GM12878 (cell line): ENCODE measurements around the gene PLA2G2C. TPM values are rescaled to one million over a fixed set of nuclear protein-coding genes. Genes with fewer than 3 reads are reported as not detected.

ENCODE experiments used
- ATAC-seq: fragments of 200-7000 bp; cut with Tn5 transposase; 3 replicates; pipeline ENCODE4 v1.9.1; 2020; ENCODE audit warnings: mild to moderate bottlenecking, moderate library complexity
- BruUV-seq: library from RNA; stranded (reverse); fragments of 400-500 nt; replicated peaks from 2 replicates; lab custom pipeline; 2021; lab: Mats Ljungman, UMichigan
- CTCF ChIA-PET: fragments of 300-600 bp; sonication (Branson Sonifier 250); formaldehyde crosslinking; extraction: SDS; loops from one replicate; lab custom pipeline; 2021; ENCODE audit warnings: inconsistent platforms; lab: Yijun Ruan, JAX
- POLR2A ChIA-PET: fragments of 350-600 bp; formaldehyde crosslinking; extraction: SDS; loops from one replicate; lab custom pipeline; 2021; ENCODE audit warnings: inconsistent platforms; lab: Charles Lee
- RAD21 ChIA-PET: fragments of 300-600 bp; sonication (Branson Sonifier 250); formaldehyde crosslinking; loops from one replicate; lab custom pipeline; 2023; ENCODE audit warnings: antibody characterized with exemption; ENCODE audit not compliant: unreplicated experiment; lab: Charles Lee
- SMC1A ChIA-PET: fragments of 300-600 bp; sonication (Branson Sonifier 250); formaldehyde crosslinking; loops from one replicate; lab custom pipeline; 2023; ENCODE audit not compliant: unreplicated experiment, uncharacterized antibody; lab: Charles Lee
- DNase-seq: peaks from one replicate; pipeline ENCODE4 v3.0.0-alpha.2; 2011; ENCODE audit warnings: low read depth, low spot score
- FAIRE-seq: peaks from 3 replicates; lab custom pipeline; 2011; peaks lifted over from hg19 to GRCh38; lab: Jason Lieb, UNC
- H2AFZ ChIP-seq: 2 replicates; pipeline ENCODE4 v1.6.0; 2011; ENCODE audit warnings: low read depth, low read length, control low read depth; ENCODE audit not compliant: control insufficient read depth
- H3K27ac ChIP-seq: 2 replicates; pipeline ENCODE4 v1.5.1; 2011; ENCODE audit warnings: control low read depth; ENCODE audit not compliant: control insufficient read depth, insufficient read depth
- H3K27me3 ChIP-seq, 2 experiments: replicated peaks in 1 of 2; 2 replicates each; pipeline versions ENCODE4 v1.6.0 to v1.6.1; 2011; ENCODE audit warnings: low read length in 1 of 2; ENCODE audit not compliant: control insufficient read depth in 2 of 2, insufficient read depth in 2 of 2
- H3K36me3 ChIP-seq, 2 experiments: 2 replicates each; pipeline ENCODE4 v1.5.1; 2011; ENCODE audit warnings: low read length in 1 of 2; ENCODE audit not compliant: control insufficient read depth in 2 of 2, insufficient read depth in 2 of 2
- H3K4me1 ChIP-seq: 2 replicates; pipeline ENCODE4 v1.6.1; 2011; ENCODE audit warnings: mild to moderate bottlenecking, low read length, moderate library complexity, mixed read lengths; ENCODE audit not compliant: control insufficient read depth, insufficient read depth
- H3K4me2 ChIP-seq: 2 replicates; pipeline ENCODE4 v1.6.0; 2011; ENCODE audit warnings: control low read depth; ENCODE audit not compliant: control insufficient read depth, insufficient read depth
- H3K4me3 ChIP-seq: fragments of 200-600 bp; sonication (generic); 2 replicates; pipeline ENCODE4 v1.5.1; 2016
- H3K79me2 ChIP-seq: 2 replicates; pipeline ENCODE4 v1.6.0; 2011; ENCODE audit warnings: low read length; ENCODE audit not compliant: control insufficient read depth, insufficient read depth
- H3K9ac ChIP-seq: 2 replicates; pipeline ENCODE4 v1.8.0; 2011; ENCODE audit warnings: low read length, control low read depth, mixed read lengths; ENCODE audit not compliant: control insufficient read depth, insufficient read depth
- H3K9me3 ChIP-seq: replicated peaks from 3 replicates; pipeline ENCODE4 v1.5.1; 2011; ENCODE audit warnings: mild to moderate bottlenecking, low read length; ENCODE audit not compliant: control insufficient read depth, insufficient read depth
- H4K20me1 ChIP-seq: 2 replicates; pipeline ENCODE4 v1.6.0; 2011; ENCODE audit not compliant: control insufficient read depth, insufficient read depth
- CEBPB ChIP-seq, 2 experiments: fragments of 150-350 bp in 1 of 2; IDR thresholded peaks; 2 replicates each; pipeline ENCODE4 v1.6.1; 2012 to 2014; ENCODE audit warnings: low read depth in 2 of 2, low read length in 2 of 2, borderline replicate concordance in 1 of 2, inconsistent platforms in 1 of 2
- EGR1 ChIP-seq, 2 experiments: IDR thresholded peaks; 1 replicate in 1 of 2; 2 replicates in 1 of 2; pipeline ENCODE4 v1.6.1; 2011 to 2012; ENCODE audit warnings: low read depth in 2 of 2, low read length in 2 of 2, borderline replicate concordance in 1 of 2, mild to moderate bottlenecking in 1 of 2, moderate library complexity in 1 of 2
- EP300 ChIP-seq, 2 experiments: fragments of 150-350 bp in 1 of 2; IDR thresholded peaks; 2 replicates each; pipeline ENCODE4 v1.6.1; 2011 to 2012; ENCODE audit warnings: low read depth in 2 of 2, low read length in 2 of 2, borderline replicate concordance in 1 of 2, improper control_type of control experiment in 1 of 2, inconsistent platforms in 1 of 2; ENCODE audit not compliant: control insufficient read depth in 1 of 2
- FOXM1 ChIP-seq: IDR thresholded peaks from 2 replicates; pipeline ENCODE4 v1.6.1; 2012; ENCODE audit warnings: low read depth, mild to moderate bottlenecking, inconsistent platforms, low read length, moderate library complexity
- IKZF1 ChIP-seq: fragments of 450-650 bp; conservative IDR thresholded peaks from 2 replicates; pipeline ENCODE4 v1.6.1; 2017; ENCODE audit warnings: antibody characterized with exemption, mild to moderate bottlenecking
- KLF5 ChIP-seq: fragments of 450-650 bp; IDR thresholded peaks from 2 replicates; pipeline ENCODE4 v1.6.1; 2014; ENCODE audit warnings: mild to moderate bottlenecking; ENCODE audit not compliant: partially characterized antibody
- MYB ChIP-seq: fragments of 150-350 bp; IDR thresholded peaks from 2 replicates; pipeline ENCODE4 v1.6.1; 2014; ENCODE audit warnings: mild to moderate bottlenecking, low read depth, low read length, borderline replicate concordance
- NFIC ChIP-seq: IDR thresholded peaks from 2 replicates; pipeline ENCODE4 v1.6.1; 2012; ENCODE audit warnings: low read depth, mild to moderate bottlenecking, inconsistent platforms, low read length, moderate library complexity
- NFYA ChIP-seq: IDR thresholded peaks from 2 replicates; pipeline ENCODE4 v1.6.1; 2011; ENCODE audit warnings: low read depth, mild to moderate bottlenecking, low read length, improper control_type of control experiment, borderline replicate concordance
- NR2C2 ChIP-seq: IDR thresholded peaks from 2 replicates; pipeline ENCODE4 v1.6.1; 2011; ENCODE audit warnings: borderline replicate concordance, low read depth; ENCODE audit not compliant: control insufficient read depth, insufficient read length
- PBX3 ChIP-seq: IDR thresholded peaks from 2 replicates; pipeline ENCODE4 v1.6.1; 2011; ENCODE audit warnings: mild to moderate bottlenecking, low read depth, low read length, moderate library complexity; ENCODE audit not compliant: insufficient replicate concordance
- RFX5 ChIP-seq: IDR thresholded peaks from 2 replicates; pipeline ENCODE4 v1.6.1; 2011; ENCODE audit warnings: low read depth, low read length, improper control_type of control experiment
- SUPT20H ChIP-seq: IDR thresholded peaks from 2 replicates; pipeline ENCODE4 v1.6.1; 2011; ENCODE audit warnings: low read depth, mild to moderate bottlenecking, low read length, moderate library complexity, borderline replicate concordance; ENCODE audit not compliant: control insufficient read depth
- TARDBP ChIP-seq: IDR thresholded peaks from 2 replicates; pipeline ENCODE4 v1.6.1; 2016; ENCODE audit warnings: borderline replicate concordance
- ZBED1 ChIP-seq: IDR thresholded peaks from 2 replicates; pipeline ENCODE4 v1.6.1; 2016; ENCODE audit warnings: borderline replicate concordance
- WGBS: methylation state at CpG from one replicate; pipeline ENCODE4 v1.1.6; 2016; ENCODE audit warnings: low lambda C conversion rate; ENCODE audit not compliant: insufficient replicate concordance, insufficient coverage; ENCODE audit errors: missing lambda C conversion rate; 5-methylcytosine and 5-hydroxymethylcytosine counted together
- in situ Hi-C: fragments of 300-500 bp; cut with MboI; formaldehyde crosslinking; loops from 9 replicates; pipeline ENCODE4 v1.14.3; 2018; ENCODE audit warnings: mixed read lengths
- intact Hi-C: fragments of 100-400 bp; cut with micrococcal nuclease; formaldehyde crosslinking; loops from one replicate; pipeline ENCODE4 v1.14.2; 2022; ENCODE audit not compliant: unreplicated experiment
- polyA plus RNA-seq, 11 experiments: library from polyadenylated mRNA; depleted of rRNA in 4 of 11; unstranded in 6 of 11; stranded (reverse) in 5 of 11; fragments of >200 nt; fragmentation: Nextera tagmentation in 4 of 11; fragmentation: Illumina TruSeq in 1 of 11; extraction: Ambion mirVana in 4 of 11; extraction: Trizol in 1 of 11; gene quantifications; 1 replicate in 1 of 11; 2 replicates in 10 of 11; pipeline versions ENCODE4 v1.2.1 to v1.2.3, GENCODE V29; 2011 to 2016; ENCODE audit warnings: inconsistent platforms in 2 of 11, missing spikeins in 2 of 11, low read depth in 1 of 11
- total RNA-seq, 4 experiments: library from RNA; depleted of rRNA in 3 of 4; stranded (reverse); fragments of >200 nt in 3 of 4; fragmentation: Illumina TruSeq in 1 of 4; extraction: Trizol in 1 of 4; gene quantifications; 2 replicates each; pipeline versions ENCODE4 v1.2.1 to v1.2.3, GENCODE V29; 2013 to 2021

PLA2G2C gene
- total and polyA plus RNA-seq, 10 of the 15 experiments (the other 5 are each of a cell fraction or from before 2014, with no cell fraction given) = 0.05 TPM; not detected in 9

GRCh38 chr1:20143318-20143717 lies 43.0 kb downstream of the PLA2G2C start:
- H3K4me2 ChIP-seq = no peak overlapping the region
- TF ChIP-seq SUPT20H = no peak
- no peak for TF ChIP-seq IKZF1
- TF ChIP-seq EP300 (IDR thresholded peaks at IDR 0.05; ENCODE audit: borderline replicate concordance in 1 of 2, control insufficient read depth in 1 of 2, low read depth in 2 of 2, low read length in 2 of 2) = no peak
- no peak for TF ChIP-seq RFX5
- no peak for TF ChIP-seq MYB
- TF ChIP-seq TARDBP = no peak
- TF ChIP-seq NFYA = no peak
- no peak for TF ChIP-seq NFIC
- TF ChIP-seq EGR1 (IDR thresholded peaks at IDR 0.05; ENCODE audit: borderline replicate concordance in 1 of 2, low read depth in 2 of 2, low read length in 2 of 2) = no peak
- TF ChIP-seq ZBED1 = no peak
- no peak for TF ChIP-seq FOXM1
- no peak for TF ChIP-seq CEBPB (IDR thresholded peaks at IDR 0.05; ENCODE audit: borderline replicate concordance in 1 of 2, low read depth in 2 of 2, low read length in 2 of 2)
- no peak for TF ChIP-seq PBX3
- TF ChIP-seq KLF5 = no peak
- no peak for TF ChIP-seq NR2C2
- TF ChIP-seq, all 136 proteins: peak for 0
- Histone ChIP-seq H3K9ac (no peak overlapping the region), H3K27ac (no peak overlapping the region), H4K20me1 (no peaks in the 10 kb centered on the region), H3K79me2 (no peaks in the 10 kb centered on the region), H2AFZ (no peak overlapping the region), H3K9me3 (no peaks in the 10 kb centered on the region), H3K27me3 (no peaks in the 10 kb centered on the region), H3K4me1 (no peaks in the 10 kb centered on the region), H3K4me3 (no peak overlapping the region), H3K36me3 (no peaks in the 10 kb centered on the region)
- ChIA-PET RAD21 (interaction anchor here (0.7 kb wide), 1 partner anchor 8 kb away, joined by 4 read pairs; no protein-coding TSS in a partner anchor), SMC1A (interaction anchor here (0.9 to 1.5 kb wide), 2 partner anchors 8 to 17 kb away, joined by 3 to 6 read pairs; no protein-coding TSS in a partner anchor), POLR2A (no interaction called here), CTCF (interaction anchor here (1.0 to 2.2 kb wide), 3 partner anchors 8 to 41 kb away, joined by 3 to 10 read pairs (median 5); no protein-coding TSS in a partner anchor)
- DNase-seq (no peak), FAIRE-seq (no peak), ATAC-seq (no peak)
- in situ Hi-C loops = no loop called here
- 47% methylated on average over 8 of the region's 8 CpGs for WGBS
- intact Hi-C loops = no loop called here
- BruUV-seq = no TSS peak
